Activated T-helper 2 cell treated with anti-CD3 and anti-CD28 coated beads, Interferon-gamma antibody, Interleukin-2, Interleukin-4, amounts not matched to agents 10 μg/mL and 5 μg/mL and 100 μg/mL, durations not matched to agents 14 hours and 24 hours and 36 hours (primary cell): ENCODE data around the gene LCN2. TPM values are rescaled to one million over a fixed set of nuclear protein-coding genes. Genes with fewer than 3 reads are reported as not detected.

ENCODE experiments used
- DNase-seq: peaks from one replicate; pipeline ENCODE4 v3.0.0; 2021; ENCODE audit warnings: low spot score
- H3K27ac Mint-ChIP-seq: one replicate; pipeline ENCODE4 v1.8.0; 2021; ENCODE audit warnings: mixed read lengths
- H3K27me3 Mint-ChIP-seq: one replicate; pipeline ENCODE4 v1.8.0; 2021; ENCODE audit warnings: low read depth, mixed read lengths
- H3K36me3 Mint-ChIP-seq: one replicate; pipeline ENCODE4 v1.8.0; 2021; ENCODE audit warnings: low read depth, mixed read lengths
- H3K4me1 Mint-ChIP-seq: one replicate; pipeline ENCODE4 v1.8.0; 2021; ENCODE audit warnings: low read depth, mixed read lengths
- H3K4me3 Mint-ChIP-seq: one replicate; pipeline ENCODE4 v1.8.0; 2021; ENCODE audit warnings: low read depth, mild to moderate bottlenecking, moderate library complexity, mixed read lengths
- H3K9me3 Mint-ChIP-seq: one replicate; pipeline ENCODE4 v1.8.0; 2021; ENCODE audit warnings: mixed read lengths
- intact Hi-C: fragments of 100-400 bp; cut with micrococcal nuclease; formaldehyde crosslinking; loops from one replicate; pipeline ENCODE4 v1.15.1; 2023
- total RNA-seq: library from RNA; stranded (reverse); gene quantifications from 2 replicates; pipeline ENCODE4 v1.2.3, GENCODE V29; 2022

LCN2 gene
- total RNA-seq, 1 donor from 2014 or later, result not detected

DNA sequence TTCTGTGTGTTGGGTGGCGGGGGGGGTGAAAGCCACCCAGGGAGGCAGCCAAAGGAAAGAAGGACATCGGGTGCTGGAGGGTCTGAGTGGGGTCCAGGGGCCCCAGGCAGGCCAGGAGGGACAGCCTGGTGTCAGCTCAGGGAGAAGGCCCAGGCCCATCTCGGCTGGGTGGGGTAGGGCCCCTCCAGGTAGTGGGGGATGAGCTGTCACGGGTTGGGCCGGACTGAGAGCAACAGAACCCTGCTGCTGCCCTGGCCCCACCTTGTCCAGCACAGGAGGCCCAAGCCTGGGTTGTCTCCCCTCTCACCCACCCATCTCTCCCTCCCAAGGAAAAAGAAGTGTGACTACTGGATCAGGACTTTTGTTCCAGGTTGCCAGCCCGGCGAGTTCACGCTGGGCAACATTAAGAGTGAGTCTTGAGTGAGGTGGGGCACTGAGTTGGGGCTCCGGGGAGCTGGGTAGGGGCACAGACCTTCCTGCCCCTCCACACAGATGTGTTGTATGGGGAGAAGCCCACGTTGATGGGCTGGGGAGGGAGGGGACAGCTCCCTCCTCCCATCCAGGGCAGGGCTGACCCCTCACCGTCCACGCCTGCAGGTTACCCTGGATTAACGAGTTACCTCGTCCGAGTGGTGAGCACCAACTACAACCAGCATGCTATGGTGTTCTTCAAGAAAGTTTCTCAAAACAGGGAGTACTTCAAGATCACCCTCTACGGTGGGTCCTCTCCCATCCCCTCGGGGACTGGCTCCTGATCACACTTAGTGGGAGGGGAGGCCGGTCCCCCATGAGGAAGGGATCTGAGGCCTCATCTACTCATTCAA, 2.3 kb downstream of the LCN2 start:
- Mint-ChIP-seq H3K4me3 (no peak overlapping the region), H3K9me3 (no peaks in the 10 kb centered on the region), H3K27me3 (no peaks in the 10 kb centered on the region), H3K36me3 (no peaks in the 10 kb centered on the region), H3K4me1 (peaks cover 3% of the 10 kb centered on the region), H3K27ac (no peak overlapping the region)
- no peak for DNase-seq
- intact Hi-C loops, result no loop called here

DNA sequence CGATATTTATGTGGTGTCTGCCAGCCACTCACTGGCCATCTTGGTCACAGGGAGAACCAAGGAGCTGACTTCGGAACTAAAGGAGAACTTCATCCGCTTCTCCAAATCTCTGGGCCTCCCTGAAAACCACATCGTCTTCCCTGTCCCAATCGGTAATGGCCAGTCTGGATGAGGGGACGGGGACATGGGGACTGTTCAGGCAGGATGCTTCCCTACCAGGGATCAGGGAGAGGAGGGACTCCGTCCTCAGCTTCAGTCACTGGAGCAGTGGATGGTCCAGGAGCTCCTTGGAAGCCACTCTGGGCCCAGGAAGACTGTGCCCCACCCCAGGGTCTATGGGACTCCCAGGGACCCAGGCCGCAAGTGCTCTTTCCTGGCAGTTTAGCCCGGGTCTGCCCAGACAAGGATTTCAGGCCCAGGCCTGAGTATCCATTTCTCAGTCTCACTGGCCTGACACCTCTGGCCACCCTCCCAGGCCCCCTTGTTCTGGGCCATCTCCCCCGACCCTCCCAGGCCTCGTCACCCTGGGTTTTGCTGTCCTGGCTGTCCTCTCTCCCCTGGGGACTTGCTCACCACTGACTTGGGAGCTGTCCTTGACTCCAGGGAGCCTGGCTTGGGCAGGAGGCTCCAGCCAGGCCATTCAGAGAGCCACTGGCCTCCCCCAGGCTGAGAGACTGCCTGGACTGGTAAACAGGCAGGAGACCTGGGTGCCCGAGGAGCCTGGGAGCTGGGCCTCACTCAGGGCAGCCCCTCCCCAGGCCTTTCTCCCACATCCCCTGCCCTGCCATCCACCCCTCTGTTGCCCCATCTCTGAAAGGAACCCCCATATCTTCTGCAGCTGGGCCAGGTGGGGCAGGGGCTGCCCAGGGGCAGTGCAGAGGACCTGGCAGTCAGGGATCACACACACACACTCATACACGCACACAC, 3.1 kb downstream of the LCN2 start:
- Mint-ChIP-seq H3K4me1 (peaks cover 3% of the 10 kb centered on the region), H3K4me3 (no peak overlapping the region), H3K27ac (no peak overlapping the region), H3K9me3 (no peaks in the 10 kb centered on the region), H3K27me3 (no peaks in the 10 kb centered on the region), H3K36me3 (no peaks in the 10 kb centered on the region)
- intact Hi-C loops, result no loop called here
- DNase-seq, result no peak

DNA sequence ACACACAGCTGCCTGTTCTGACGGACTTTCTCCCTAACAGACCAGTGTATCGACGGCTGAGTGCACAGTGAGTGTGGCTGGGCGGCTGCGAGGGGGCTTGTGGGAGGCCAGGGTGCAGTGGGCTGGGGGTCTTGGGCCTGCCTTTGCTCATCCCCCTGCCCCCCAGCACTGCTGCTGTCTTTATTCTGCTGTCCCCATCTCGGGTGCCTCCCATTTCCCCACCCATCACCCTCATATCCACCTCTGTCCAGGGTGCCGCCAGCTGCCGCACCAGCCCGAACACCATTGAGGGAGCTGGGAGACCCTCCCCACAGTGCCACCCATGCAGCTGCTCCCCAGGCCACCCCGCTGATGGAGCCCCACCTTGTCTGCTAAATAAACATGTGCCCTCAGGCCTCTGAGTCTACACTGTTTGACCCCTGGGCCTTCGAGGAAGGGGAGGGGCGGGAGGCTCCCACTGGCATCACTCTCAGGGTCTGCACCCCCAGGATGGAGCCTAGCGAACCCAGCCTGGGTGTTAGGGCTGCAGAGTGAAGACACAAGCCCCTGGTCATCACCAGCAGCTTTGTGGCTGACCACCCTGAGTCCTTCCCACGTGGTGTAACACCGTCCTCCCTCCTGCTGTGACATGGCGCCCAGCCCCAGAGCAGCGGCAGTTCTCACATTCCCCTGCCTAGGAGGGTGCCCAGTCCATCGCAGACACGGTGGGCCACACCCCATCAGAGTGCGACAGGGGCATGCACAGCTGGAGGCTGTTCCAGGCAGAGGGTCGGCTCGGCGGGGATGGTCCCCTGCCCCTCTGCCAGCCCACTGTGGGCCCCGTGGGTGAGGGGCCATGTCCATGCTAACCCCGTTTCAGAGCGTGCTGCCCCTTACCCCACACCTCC, 4.0 kb downstream of the LCN2 start:
- H3K4me1 Mint-ChIP-seq, result peaks cover 3% of the 10 kb centered on the region
- intact Hi-C loops, result no loop called here
- no peaks in the 10 kb centered on the region for H3K36me3 Mint-ChIP-seq
- H3K4me3 Mint-ChIP-seq, result no peak overlapping the region
- H3K9me3 Mint-ChIP-seq, result no peaks in the 10 kb centered on the region
- DNase-seq, result no peak
- no peaks in the 10 kb centered on the region for H3K27me3 Mint-ChIP-seq
- no peak overlapping the region for H3K27ac Mint-ChIP-seq

DNA sequence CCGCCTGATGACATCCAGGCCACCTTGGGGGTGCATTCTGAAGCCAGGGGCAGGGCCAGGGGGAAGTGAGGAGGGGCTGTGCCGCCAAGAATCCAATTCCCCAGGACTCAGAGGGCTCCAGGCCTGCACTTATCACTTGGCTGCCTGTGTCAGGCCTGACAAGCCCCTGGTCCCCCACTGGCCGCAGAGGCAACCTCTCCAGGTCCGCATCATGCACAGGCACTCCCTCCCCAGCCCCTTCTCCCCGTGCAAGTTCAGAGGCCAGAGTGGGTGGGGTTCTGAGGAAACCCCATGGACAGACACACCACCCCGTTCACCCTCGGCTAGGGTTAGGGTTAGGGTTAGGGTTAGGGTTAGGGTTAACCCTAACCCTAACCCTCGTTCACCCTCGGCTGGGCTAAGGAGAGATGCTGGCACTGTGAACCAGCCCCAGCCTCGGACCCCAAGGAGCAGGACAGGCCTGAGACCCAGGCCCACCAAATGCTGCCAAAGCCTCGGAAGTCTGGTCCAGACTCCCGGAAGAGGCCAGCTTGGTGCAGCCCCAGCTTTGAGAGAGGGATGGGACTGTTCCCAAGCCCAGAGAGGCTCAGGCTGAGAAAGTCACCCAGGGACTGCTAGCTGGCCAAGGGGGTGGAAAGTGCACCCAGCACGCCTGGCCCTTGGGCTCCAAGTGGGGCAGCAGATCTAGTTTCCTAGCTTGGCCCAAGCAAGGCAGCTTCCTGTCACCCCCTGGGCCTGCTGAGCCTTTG, 4.9 kb downstream of the LCN2 start:
- Mint-ChIP-seq H3K9me3 (no peaks in the 10 kb centered on the region), H3K4me3 (no peak overlapping the region), H3K27me3 (no peaks in the 10 kb centered on the region), H3K4me1 (peaks cover 3% of the 10 kb centered on the region), H3K27ac (no peak overlapping the region), H3K36me3 (no peaks in the 10 kb centered on the region)
- no peak for DNase-seq
- intact Hi-C loops, result no loop called here

DNA sequence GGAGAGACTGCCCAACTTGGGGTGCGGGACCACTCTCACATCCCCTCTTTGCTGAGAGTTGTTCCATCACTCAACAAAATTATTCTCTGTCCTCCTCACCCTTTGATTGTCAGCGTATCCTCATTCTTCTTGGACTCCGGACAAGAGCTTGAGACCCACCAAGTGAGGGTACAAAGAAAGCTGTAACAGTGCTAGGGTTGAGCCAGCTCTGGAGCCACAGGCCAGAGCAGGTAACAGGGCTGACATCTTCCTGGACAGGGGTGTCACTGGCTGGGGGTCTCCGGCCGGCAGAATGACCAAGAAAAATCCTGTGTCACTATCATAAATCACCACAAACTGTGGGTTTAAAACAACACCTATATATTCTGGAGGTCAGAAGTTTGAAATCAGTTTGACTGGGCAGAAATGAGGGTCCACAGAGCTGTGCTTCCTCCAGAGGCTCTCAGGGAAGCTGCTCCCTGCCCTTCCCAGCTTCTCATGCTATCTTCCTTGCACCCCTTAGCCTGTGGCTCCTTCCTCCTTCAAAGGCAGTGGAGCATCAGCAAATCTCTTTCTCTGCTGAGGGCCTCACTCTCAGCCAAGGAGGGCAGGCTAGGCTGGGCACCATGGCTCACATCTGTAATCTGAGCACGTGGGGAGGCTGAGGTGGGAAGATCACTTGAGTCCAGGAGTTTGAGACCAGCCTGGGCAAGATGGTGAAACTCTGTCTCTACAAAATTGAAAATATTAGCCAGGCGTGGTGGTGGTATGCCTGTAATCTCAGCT, 6.7 kb downstream of the LCN2 start:
- DNase-seq, result no peak
- no peak overlapping the region for H3K4me3 Mint-ChIP-seq
- intact Hi-C loops, result no loop called here

DNA sequence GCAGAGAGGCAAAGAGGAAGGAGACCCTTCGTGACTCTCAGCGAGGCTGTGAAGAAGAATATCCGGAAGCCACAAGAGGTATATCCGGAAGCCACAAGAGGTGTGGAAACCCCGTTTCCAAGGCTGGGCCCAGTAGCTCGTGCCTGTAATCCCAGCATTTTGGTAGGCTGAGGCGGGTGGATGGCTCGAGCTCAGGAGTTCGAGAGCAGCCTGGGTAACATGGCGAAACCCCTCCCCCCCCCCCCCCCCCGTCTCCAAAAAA, 10.2 kb downstream of the LCN2 start:
- peaks cover 17% of the 10 kb centered on the region for H3K4me1 Mint-ChIP-seq
- H3K27ac Mint-ChIP-seq, result peak overlapping the region; percentile 83
- intact Hi-C loops, result no loop called here
- peak overlapping the region; percentile 73 for H3K4me3 Mint-ChIP-seq
- H3K36me3 Mint-ChIP-seq, result peaks cover 24% of the 10 kb centered on the region
- DNase-seq, result peak; percentile 66
- no peaks in the 10 kb centered on the region for H3K9me3 Mint-ChIP-seq
- H3K27me3 Mint-ChIP-seq, result no peaks in the 10 kb centered on the region

More for the DNA sequence above, 6.7 kb downstream of the LCN2 start:
- no peaks in the 10 kb centered on the region for H3K9me3 Mint-ChIP-seq
- H3K27ac Mint-ChIP-seq, result no peak overlapping the region
- H3K27me3 Mint-ChIP-seq, result no peaks in the 10 kb centered on the region
- peaks cover 7% of the 10 kb centered on the region for H3K4me1 Mint-ChIP-seq
- peaks cover 2% of the 10 kb centered on the region for H3K36me3 Mint-ChIP-seq

DNA sequence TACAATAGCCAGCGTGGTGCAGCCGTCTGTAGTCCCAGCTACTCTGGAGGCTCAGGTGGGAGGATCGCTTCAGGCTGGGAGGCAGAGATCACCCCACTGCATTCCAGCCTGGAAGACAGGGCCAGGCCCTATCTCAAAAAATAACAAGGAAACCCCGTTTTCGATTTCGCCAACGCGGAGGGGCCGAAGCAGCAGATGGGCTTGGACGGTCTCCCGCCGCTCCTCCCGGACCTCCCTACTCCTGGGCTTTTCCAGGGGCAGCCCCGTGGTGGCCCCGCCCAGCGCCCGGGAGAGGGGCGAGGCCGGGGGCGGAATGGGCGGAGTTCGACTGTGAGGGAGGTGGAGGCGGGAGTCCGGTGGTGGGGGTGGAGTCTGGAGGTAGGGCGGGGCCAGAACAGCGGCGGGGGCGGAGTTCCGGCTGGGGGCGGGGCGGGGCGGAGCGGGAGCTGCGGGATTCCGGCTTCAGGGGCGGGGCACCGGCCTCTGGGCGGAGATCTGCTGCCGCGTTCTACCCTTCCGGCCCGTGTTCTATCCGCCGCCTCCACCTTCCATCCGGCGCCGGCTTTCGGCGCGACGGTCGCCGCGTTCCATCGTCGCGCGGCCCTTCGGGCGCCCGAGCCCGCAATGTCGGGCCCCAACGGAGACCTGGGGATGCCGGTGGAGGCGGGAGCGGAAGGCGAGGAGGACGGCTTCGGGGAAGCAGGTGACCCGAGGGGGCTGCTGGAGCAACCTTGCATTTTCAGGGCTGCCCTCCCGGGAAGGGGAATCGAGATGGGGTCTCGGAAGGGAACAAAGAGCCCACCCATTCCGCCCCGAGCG, 10.7 kb downstream of the LCN2 start, which contains the start of gene BBLN:
TSS of gene BBLN (plus strand) at position 482 of the 819 bp plus-strand sequence. CDS start at position 625, 143 bp downstream.
- peak; percentile 90 for DNase-seq
- Mint-ChIP-seq H3K9me3 (no peaks in the 10 kb centered on the region), H3K4me3 (peak within 1 kb of the TSS; percentile 81), H3K27me3 (no peaks in the 10 kb centered on the region), H3K27ac (peak within 1 kb of the TSS; percentile 83), H3K36me3 (peaks cover 26% of the 10 kb centered on the region), H3K4me1 (peaks cover 17% of the 10 kb centered on the region)
- intact Hi-C loops, result loop anchor here (2.0 to 10.0 kb wide), 3 partner anchors 31 to 395 kb away; partner anchors contain the start of gene SPTAN1

DNA sequence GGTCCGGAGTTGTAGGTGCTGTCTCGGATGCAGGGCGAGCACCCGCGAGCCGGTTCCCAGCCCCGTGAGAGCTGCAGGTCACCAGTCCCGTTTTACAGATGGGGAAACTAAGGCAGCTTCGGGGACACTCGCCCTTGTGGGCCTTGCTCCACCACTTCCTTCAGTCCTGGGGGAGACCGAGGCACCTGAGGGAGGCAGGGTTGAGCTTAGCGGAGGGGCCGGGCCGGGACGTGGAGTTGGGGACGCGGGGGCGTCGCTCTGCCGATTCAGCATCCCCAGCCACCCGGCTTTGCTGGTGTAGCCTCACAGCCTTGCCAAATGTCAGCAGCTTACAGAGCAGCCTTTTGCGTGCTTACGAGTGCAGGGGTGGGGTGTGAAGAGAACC, 11.3 kb downstream of the LCN2 start:
- no peaks in the 10 kb centered on the region for H3K9me3 Mint-ChIP-seq
- H3K4me1 Mint-ChIP-seq, result peaks cover 17% of the 10 kb centered on the region
- no peaks in the 10 kb centered on the region for H3K27me3 Mint-ChIP-seq
- peak overlapping the region; percentile 79 for H3K27ac Mint-ChIP-seq
- intact Hi-C loops, result loop anchor here (2.0 to 10.0 kb wide), 3 partner anchors 32 to 394 kb away; partner anchors contain the start of gene SPTAN1
- peak overlapping the region; percentile 81 for H3K4me3 Mint-ChIP-seq
- peaks cover 26% of the 10 kb centered on the region for H3K36me3 Mint-ChIP-seq
- no peak for DNase-seq

DNA sequence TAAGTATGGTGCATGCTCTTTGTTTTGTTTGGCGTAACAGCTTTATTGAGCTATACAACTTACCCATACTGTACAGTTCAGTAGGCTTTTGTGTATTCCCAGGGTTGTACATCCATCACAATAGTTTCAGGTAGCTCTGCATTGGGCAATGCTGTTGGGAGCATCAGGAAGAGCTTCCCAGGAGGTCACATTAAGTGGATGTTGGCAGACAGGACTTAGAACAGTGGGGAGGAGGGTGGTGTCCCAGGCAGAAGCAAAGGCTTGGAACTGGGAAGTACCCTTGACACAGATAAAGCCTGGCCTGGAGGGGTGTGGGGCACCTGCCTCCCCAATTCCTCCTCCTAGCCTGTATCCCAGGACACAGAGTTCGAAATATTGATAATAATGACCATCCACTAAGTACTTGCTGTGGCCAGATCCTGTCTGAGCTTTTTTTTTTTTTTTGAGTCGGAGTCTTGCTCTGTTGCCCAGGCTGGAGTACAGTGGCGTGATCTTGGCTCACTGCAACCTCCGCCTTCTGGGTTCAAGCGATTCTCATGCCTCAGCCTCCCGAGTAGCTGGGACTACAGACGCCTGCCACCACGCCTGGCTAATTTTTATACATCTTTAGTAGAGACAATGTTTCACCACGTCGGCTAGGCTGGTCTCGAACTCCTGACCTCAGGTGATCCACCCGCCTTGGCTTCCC, 12.1 kb downstream of the LCN2 start:
- H3K36me3 Mint-ChIP-seq, result peaks cover 33% of the 10 kb centered on the region

DNA sequence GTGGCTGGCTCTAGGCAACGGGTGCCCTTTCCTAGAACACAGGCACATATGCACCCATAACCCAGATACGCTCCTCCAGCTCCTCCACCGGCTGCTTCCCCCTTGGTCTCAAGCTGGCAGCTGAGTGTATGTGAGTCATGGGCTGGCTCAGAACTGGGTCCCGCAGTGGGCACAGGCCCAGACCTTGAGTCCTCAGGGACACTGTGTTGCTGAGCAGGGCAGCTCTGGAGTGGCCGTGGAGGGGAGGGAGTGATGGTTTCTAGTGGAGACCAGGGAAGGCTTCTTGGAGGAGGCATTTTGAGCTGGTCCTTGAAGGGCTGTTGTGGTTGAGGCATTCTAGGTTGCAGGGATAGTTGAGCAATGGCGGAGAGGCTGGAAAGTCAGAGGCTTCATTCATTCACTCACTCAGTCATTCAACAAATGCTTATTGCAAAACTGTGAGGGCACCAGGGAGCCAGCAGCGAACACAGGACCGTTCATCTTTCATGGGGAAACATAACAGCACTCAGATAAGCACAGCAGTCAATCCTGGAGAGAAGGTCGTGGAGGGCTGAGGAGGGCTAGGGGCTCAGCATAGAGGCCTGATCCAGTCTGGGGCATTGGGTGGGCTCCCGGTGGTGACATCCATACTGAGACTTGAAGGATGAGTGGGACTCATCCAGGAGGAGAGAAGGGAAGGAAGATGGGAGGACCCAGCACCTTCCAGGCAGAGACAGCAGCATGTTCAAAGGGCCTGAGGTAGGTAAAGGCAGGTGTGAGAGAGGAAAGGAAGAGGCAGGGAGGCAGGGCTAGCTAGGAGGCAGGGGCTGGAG, 13.2 kb downstream of the LCN2 start:
- H3K9me3 Mint-ChIP-seq, result no peaks in the 10 kb centered on the region
- intact Hi-C loops, result loop anchor here (10.0 kb wide), 1 partner anchor 392 kb away; the partner anchor contains the start of gene SPTAN1
- no peak overlapping the region for H3K27ac Mint-ChIP-seq
- peaks cover 17% of the 10 kb centered on the region for H3K4me1 Mint-ChIP-seq
- DNase-seq, result no peak
- H3K27me3 Mint-ChIP-seq, result no peaks in the 10 kb centered on the region
- peak overlapping the region; percentile 32 for H3K4me3 Mint-ChIP-seq
- H3K36me3 Mint-ChIP-seq, result peaks cover 40% of the 10 kb centered on the region

More for the DNA sequence above, 12.1 kb downstream of the LCN2 start:
- Mint-ChIP-seq H3K4me3 (peak overlapping the region; percentile 81), H3K27ac (peak overlapping the region; percentile 79), H3K27me3 (no peaks in the 10 kb centered on the region), H3K4me1 (peaks cover 17% of the 10 kb centered on the region), H3K9me3 (no peaks in the 10 kb centered on the region)
- no peak for DNase-seq
- intact Hi-C loops, result loop anchor here (2.0 to 10.0 kb wide), 3 partner anchors 33 to 393 kb away; partner anchors contain the start of gene SPTAN1
